GM19023 (cell line): ENCODE results near the gene HSF2.
"Not testable (repeated sequence)": the region's sequence is repeated elsewhere in the genome, so short reads cannot be mapped to it uniquely, and the experiment has no call there.

Source experiments
- ATAC-seq: cut with Tn5 transposase; IDR thresholded peaks from one replicate; pipeline ENCODE4 v1.9.1; 2021; ENCODE audit warnings: mild to moderate bottlenecking, moderate library complexity; ENCODE audit not compliant: unreplicated experiment

Gene HSF2

GRCh38 chr6:122449069-122449468 lies 49.6 kb downstream of the HSF2 start:
- no peak for ATAC-seq

GRCh38 chr6:122452509-122452908 lies 53.1 kb downstream of the HSF2 start:
- no peak for ATAC-seq

GRCh38 chr6:122454673-122455072 lies 55.2 kb downstream of the HSF2 start:
- no peak for ATAC-seq

GRCh38 chr6:122455116-122455515 lies 55.7 kb downstream of the HSF2 start:
- ATAC-seq = not testable (repeated sequence)

GRCh38 chr6:122458087-122458486 lies 58.6 kb downstream of the HSF2 start:
- no peak for ATAC-seq

GRCh38 chr6:122459240-122459639 lies 59.8 kb downstream of the HSF2 start:
- no peak for ATAC-seq

- ATAC-seq = not testable (repeated sequence)
Observed at GRCh38 chr6:122459865-122460416, 60.5 kb downstream of the HSF2 start.

GRCh38 chr6:122461885-122462284 lies 62.4 kb downstream of the HSF2 start:
- ATAC-seq = no peak

GRCh38 chr6:122471107-122472021 lies 71.9 kb downstream of the HSF2 start, which contains the start of gene SERINC1:
SERINC1 (minus strand) TSS chr6:122471807; CDS start chr6:122471737, 70 bp downstream.
- peak; percentile 99 for ATAC-seq

- peak; percentile 55 for ATAC-seq
Observed at GRCh38 chr6:122472022-122472340, 72.5 kb downstream of the HSF2 start.

GRCh38 chr6:122476131-122476530 lies 76.7 kb downstream of the HSF2 start:
- ATAC-seq = no peak

- no peak for ATAC-seq
Observed at GRCh38 chr6:122482750-122483080, 83.3 kb downstream of the HSF2 start.
